Measurements from ENCODE around the gene TMEM87A.

TMEM87A gene

GRCh38 chr15:42193383-42193782 lies 79.8 kb downstream of the TMEM87A start:
- no peak for FAIRE-seq
- no peak for TF ChIP-seq CTCF (IDR thresholded peaks at IDR 0.05; ENCODE audit: insufficient read depth, missing control alignments)
- no peak for DNase-seq (ENCODE audit: insufficient read length, low spot score)

- FAIRE-seq (no peak), DNase-seq (ENCODE audit: insufficient read length, low spot score) (no peak)
- no peak for TF ChIP-seq CTCF (IDR thresholded peaks at IDR 0.05; ENCODE audit: insufficient read depth, missing control alignments)
Observed at GRCh38 chr15:42191610-42192346, 81.5 kb downstream of the TMEM87A start.

GRCh38 chr15:42190370-42190769 lies 82.9 kb downstream of the TMEM87A start:
- FAIRE-seq (no peak), DNase-seq (ENCODE audit: insufficient read length, low spot score) (no peak)
- no peak for TF ChIP-seq CTCF (IDR thresholded peaks at IDR 0.05; ENCODE audit: insufficient read depth, missing control alignments)

- no peak for TF ChIP-seq CTCF (IDR thresholded peaks at IDR 0.05; ENCODE audit: insufficient read depth, missing control alignments)
- DNase-seq (ENCODE audit: insufficient read length, low spot score) = no peak
- FAIRE-seq = no peak
Observed at GRCh38 chr15:42185801-42186200, 87.4 kb downstream of the TMEM87A start.

GRCh38 chr15:42184736-42185135 lies 88.5 kb downstream of the TMEM87A start:
- DNase-seq (ENCODE audit: insufficient read length, low spot score) (no peak), FAIRE-seq (no peak)
- no peak for TF ChIP-seq CTCF (IDR thresholded peaks at IDR 0.05; ENCODE audit: insufficient read depth, missing control alignments)

- DNase-seq (ENCODE audit: insufficient read length, low spot score) (no peak), FAIRE-seq (no peak)
- TF ChIP-seq CTCF (IDR thresholded peaks at IDR 0.05; ENCODE audit: insufficient read depth, missing control alignments) = no peak
Observed at GRCh38 chr15:42184296-42184695, 88.9 kb downstream of the TMEM87A start.

GRCh38 chr15:42182961-42183360 lies 90.3 kb downstream of the TMEM87A start:
- TF ChIP-seq CTCF (IDR thresholded peaks at IDR 0.05; ENCODE audit: insufficient read depth, missing control alignments) = no peak
- FAIRE-seq (no peak), DNase-seq (ENCODE audit: insufficient read length, low spot score) (no peak)

Data from D721Med (cell line).